ENCODE results near the gene HIF1AN. TPM values are rescaled to one million over a fixed set of nuclear protein-coding genes. Genes with fewer than 3 reads are reported as not detected.

Gene HIF1AN
- total RNA-seq, 1 donor from 2014 or later: 43.0 TPM

DNA sequence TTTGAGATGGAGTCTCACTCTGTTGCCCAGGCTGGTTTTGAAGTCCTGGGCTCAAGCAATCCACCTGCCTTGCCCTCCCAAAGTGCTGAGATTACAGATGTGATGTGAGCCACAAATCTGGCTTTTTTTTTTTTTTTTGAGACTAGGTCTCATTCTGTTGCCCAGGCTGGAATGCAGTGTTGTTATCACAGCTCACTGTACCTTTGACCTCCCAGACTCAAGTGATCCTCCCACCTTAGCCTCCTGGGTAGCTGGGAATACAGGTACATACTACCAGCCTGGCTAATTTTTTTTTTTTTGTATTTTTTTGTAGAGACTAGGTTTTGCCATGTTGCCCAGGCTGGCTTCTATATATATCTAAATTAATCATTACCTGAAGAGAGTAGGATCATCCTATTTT, 62.4 kb downstream of the HIF1AN start:
- intact Hi-C loops (cut with DNase I): no loop called here
- DNase-seq (no peak), ATAC-seq (ENCODE audit: poor library complexity) (no peak)

- ATAC-seq (ENCODE audit: poor library complexity) (no peak), DNase-seq (no peak)
- intact Hi-C loops (cut with DNase I): no loop called here
Measured at GRCh38 chr10:100600218-100600617, 64.5 kb downstream of the HIF1AN start.

- intact Hi-C loops (cut with DNase I): no loop called here
Measured at GRCh38 chr10:100607439-100607838, 71.7 kb downstream of the HIF1AN start.

More at GRCh38 chr10:100607439-100607838, 71.7 kb downstream of the HIF1AN start:
- ATAC-seq (ENCODE audit: poor library complexity) (no peak), DNase-seq (no peak)

Other genes with a start within 250 kb of the HIF1AN start
- gene BLOC1S2, start 249.3 kb upstream of the HIF1AN start, total RNA-seq: 15.9 TPM
- not detected for gene PKD2L1, start 205.7 kb upstream of the HIF1AN start, total RNA-seq
- 21.2 TPM for gene SCD, start 188.7 kb upstream of the HIF1AN start, total RNA-seq
- not detected for gene WNT8B, start 72.9 kb upstream of the HIF1AN start, total RNA-seq
- 7.9 TPM for gene SEC31B, start 16.1 kb upstream of the HIF1AN start, total RNA-seq
- gene NDUFB8, start 6.1 kb upstream of the HIF1AN start, total RNA-seq: 431 TPM
- not detected for gene PAX2, start 209.6 kb downstream of the HIF1AN start, total RNA-seq